Lower leg skin (tissue), 4 donors: ENCODE data around the gene AMOTL2. TPM values are rescaled to one million over a fixed set of nuclear protein-coding genes. Genes with fewer than 3 reads are reported as not detected.

ENCODE experiments used
- DNase-seq, 2 donors: peaks; one replicate each; pipeline ENCODE4 v3.0.0-alpha.2; 2019; ENCODE audit warnings: low spot score in 2 of 2
- H3K4me3 ChIP-seq: fragments of 200-600 bp; sonication (generic); 2 replicates; pipeline ENCODE4 v1.5.1; 2017; ENCODE audit warnings: mild to moderate bottlenecking, low read depth; ENCODE audit not compliant: poor library complexity, severe bottlenecking
- CTCF ChIP-seq, 3 donors: fragments of 450-650 bp; IDR thresholded peaks; one replicate each; pipeline ENCODE4 v1.5.1; 2016; ENCODE audit warnings: antibody characterized with exemption in 3 of 3, mild to moderate bottlenecking in 3 of 3, moderate library complexity in 2 of 3
- POLR2A ChIP-seq, 2 donors: fragments of 450-650 bp; IDR thresholded peaks; one replicate each; pipeline ENCODE4 v1.6.1; 2016 to 2017; ENCODE audit warnings: antibody characterized with exemption in 2 of 2, mild to moderate bottlenecking in 1 of 2, moderate library complexity in 1 of 2
- WGBS, 2 donors: methylation state at CpG; one replicate each; pipeline ENCODE4 v1.1.5; 2018; 5-methylcytosine and 5-hydroxymethylcytosine counted together
- intact Hi-C: fragments of 100-400 bp; cut with DNase I; formaldehyde crosslinking; loops from one replicate; pipeline ENCODE4 v1.15.0; 2023; ENCODE audit warnings: low total_unique reads
- microRNA-seq, 2 donors: library from miRNA; unstranded; fragments of <30 nt; microRNA quantifications; one replicate each; pipeline ENCODE4, GENCODE V29; 2016; ENCODE audit warnings: borderline replicate concordance in 2 of 2, borderline number of aligned reads in 1 of 2
- total RNA-seq, 4 donors: library from RNA; depleted of rRNA; stranded (reverse); fragments of >200 nt; gene quantifications; one replicate each; pipeline ENCODE4 v1.1.0, GENCODE V29; 2016

The AMOTL2 gene
- total RNA-seq, 4 donors from 2014 or later = 97.1 to 151 (median 120) TPM

- intact Hi-C loops = loop anchor here (2.0 to 5.0 kb wide), 2 partner anchors 70 to 164 kb away; no protein-coding TSS in a partner anchor
- TF ChIP-seq CTCF (IDR thresholded peaks at IDR 0.05) (peak in 1 of 3 donors; percentile 94), POLR2A (IDR thresholded peaks at IDR 0.05) (no peak)
- H3K4me3 ChIP-seq = no peak overlapping the region
- 5% methylated on average over 11 of the region's 11 CpGs for WGBS, 2 donors
- DNase-seq = peak; percentile 90 to 98
Measured at GRCh38 chr3:134308350-134308891, 65.8 kb downstream of the AMOTL2 start.

- TF ChIP-seq POLR2A (IDR thresholded peaks at IDR 0.05) (no peak), CTCF (IDR thresholded peaks at IDR 0.05) (no peak)
- 43 to 89% methylated on average over 2 of the region's 2 CpGs for WGBS, 2 donors
Measured at GRCh38 chr3:134307425-134307824, 66.8 kb downstream of the AMOTL2 start.

GRCh38 chr3:134306320-134306719, 67.9 kb downstream of the AMOTL2 start:
- intact Hi-C loops = loop anchor here (5.0 kb wide), 1 partner anchor 166 kb away; no protein-coding TSS in a partner anchor
- TF ChIP-seq POLR2A (IDR thresholded peaks at IDR 0.05) (no peak), CTCF (IDR thresholded peaks at IDR 0.05) (no peak)

More at GRCh38 chr3:134307425-134307824, 66.8 kb downstream of the AMOTL2 start:
- intact Hi-C loops = loop anchor here (5.0 kb wide), 1 partner anchor 165 kb away; no protein-coding TSS in a partner anchor
- H3K4me3 ChIP-seq = no peak overlapping the region
- DNase-seq = no peak

More at GRCh38 chr3:134306320-134306719, 67.9 kb downstream of the AMOTL2 start:
- DNase-seq = no peak
- no peak overlapping the region for H3K4me3 ChIP-seq
- WGBS, 2 donors = 76 to 81% methylated on average over 7 of the region's 7 CpGs

Small RNA genes within 50 kb of the gene (microRNA-seq; reads per million reads assigned to microRNA genes)
- gene MIR6827 = 0.68 to 1.1 reads per million in 2 donors

Other genes starting within 250 kb of the AMOTL2 start
- 10 to 100 TPM; 44.8 to 66.7 (median 56.6) TPM for gene RYK, start 123.6 kb downstream of the AMOTL2 start, total RNA-seq
- gene ANAPC13, start 111.5 kb upstream of the AMOTL2 start, total RNA-seq = 10 to 100 TPM; 28.4 to 52.0 (median 35.9) TPM
- 10 to 100 TPM; 15.6 to 23.2 (median 18.1) TPM for gene CEP63, start 111.6 kb upstream of the AMOTL2 start, total RNA-seq